ENCODE results near the gene MVD.

DNA sequence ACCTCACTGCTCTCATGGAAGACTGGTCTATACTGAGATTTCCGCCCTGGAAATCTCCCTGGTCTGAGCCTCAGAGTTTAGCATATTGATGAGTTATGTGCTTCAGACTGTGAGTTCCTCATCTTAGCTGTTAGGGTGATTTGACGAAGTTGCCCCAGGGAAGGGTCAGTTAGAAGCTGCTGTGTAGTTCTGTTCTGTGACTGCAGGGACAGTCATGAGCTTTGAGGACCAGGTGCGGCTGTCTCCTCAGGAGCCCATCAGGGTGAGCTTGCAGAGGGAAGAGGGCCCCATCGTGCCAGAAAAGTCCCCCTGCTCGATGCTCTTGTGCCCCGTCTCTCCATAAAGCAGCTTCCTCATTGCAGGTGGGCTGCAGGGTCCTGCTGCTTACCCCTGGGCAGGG, 52.8 kb downstream of the MVD start:
- TF ChIP-seq CTCF (IDR thresholded peaks at IDR 0.05) (no peak), POLR2AphosphoS5 (IDR thresholded peaks at IDR 0.05) (no peak), POLR2A (IDR thresholded peaks at IDR 0.05) (no peak)
